GM23338 (cell line): ENCODE results near the gene MIOS.

Experiments used
- STAT1 ChIP-seq: IDR thresholded peaks from one replicate; pipeline ENCODE4 v1.6.1; 2016; ENCODE audit warnings: antibody characterized with exemption; ENCODE audit not compliant: unreplicated experiment
- TF ChIP-seq, protein P1 (sequence below), 2 experiments: fragments of 200-600 bp in 1 of 2; sonication (generic) in 1 of 2; conservative IDR thresholded peaks; 2 replicates each; pipeline versions ENCODE4 v1.5.1 to v1.6.1; 2016 to 2017; ENCODE audit warnings: antibody characterized with exemption in 2 of 2, low read depth in 2 of 2, mild to moderate bottlenecking in 2 of 2, moderate library complexity in 1 of 2
- TF ChIP-seq, protein P2 (sequence below): IDR thresholded peaks from one replicate; pipeline ENCODE4 v1.6.1; 2018; ENCODE audit warnings: antibody characterized with exemption; ENCODE audit not compliant: unreplicated experiment

DNA sequence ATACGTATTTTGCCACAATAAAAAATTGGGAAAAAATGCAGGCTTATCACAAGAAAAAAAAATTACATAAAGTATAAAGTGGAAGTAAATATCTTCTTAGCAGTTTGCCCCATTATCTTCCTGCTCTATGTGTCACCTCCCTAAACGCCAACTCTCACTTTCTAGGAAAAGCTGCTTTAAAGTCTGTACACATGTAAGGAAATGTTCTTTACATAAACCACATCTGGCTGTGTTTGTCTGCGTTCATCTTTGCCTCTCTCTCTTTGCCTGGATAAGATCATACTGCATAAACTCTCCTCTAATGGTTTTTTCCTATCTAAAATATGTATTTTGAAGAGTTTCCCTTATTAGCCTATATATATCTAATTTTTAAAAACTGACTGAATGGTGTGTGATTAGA, 50.9 kb downstream of the MIOS start:
- TF ChIP-seq STAT1: no peak
- TF ChIP-seq, protein P1, sequence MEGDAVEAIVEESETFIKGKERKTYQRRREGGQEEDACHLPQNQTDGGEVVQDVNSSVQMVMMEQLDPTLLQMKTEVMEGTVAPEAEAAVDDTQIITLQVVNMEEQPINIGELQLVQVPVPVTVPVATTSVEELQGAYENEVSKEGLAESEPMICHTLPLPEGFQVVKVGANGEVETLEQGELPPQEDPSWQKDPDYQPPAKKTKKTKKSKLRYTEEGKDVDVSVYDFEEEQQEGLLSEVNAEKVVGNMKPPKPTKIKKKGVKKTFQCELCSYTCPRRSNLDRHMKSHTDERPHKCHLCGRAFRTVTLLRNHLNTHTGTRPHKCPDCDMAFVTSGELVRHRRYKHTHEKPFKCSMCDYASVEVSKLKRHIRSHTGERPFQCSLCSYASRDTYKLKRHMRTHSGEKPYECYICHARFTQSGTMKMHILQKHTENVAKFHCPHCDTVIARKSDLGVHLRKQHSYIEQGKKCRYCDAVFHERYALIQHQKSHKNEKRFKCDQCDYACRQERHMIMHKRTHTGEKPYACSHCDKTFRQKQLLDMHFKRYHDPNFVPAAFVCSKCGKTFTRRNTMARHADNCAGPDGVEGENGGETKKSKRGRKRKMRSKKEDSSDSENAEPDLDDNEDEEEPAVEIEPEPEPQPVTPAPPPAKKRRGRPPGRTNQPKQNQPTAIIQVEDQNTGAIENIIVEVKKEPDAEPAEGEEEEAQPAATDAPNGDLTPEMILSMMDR (conservative IDR thresholded peaks at IDR 0.05; ENCODE audit: low read depth in 2 of 2): no peak
- TF ChIP-seq, protein P2, sequence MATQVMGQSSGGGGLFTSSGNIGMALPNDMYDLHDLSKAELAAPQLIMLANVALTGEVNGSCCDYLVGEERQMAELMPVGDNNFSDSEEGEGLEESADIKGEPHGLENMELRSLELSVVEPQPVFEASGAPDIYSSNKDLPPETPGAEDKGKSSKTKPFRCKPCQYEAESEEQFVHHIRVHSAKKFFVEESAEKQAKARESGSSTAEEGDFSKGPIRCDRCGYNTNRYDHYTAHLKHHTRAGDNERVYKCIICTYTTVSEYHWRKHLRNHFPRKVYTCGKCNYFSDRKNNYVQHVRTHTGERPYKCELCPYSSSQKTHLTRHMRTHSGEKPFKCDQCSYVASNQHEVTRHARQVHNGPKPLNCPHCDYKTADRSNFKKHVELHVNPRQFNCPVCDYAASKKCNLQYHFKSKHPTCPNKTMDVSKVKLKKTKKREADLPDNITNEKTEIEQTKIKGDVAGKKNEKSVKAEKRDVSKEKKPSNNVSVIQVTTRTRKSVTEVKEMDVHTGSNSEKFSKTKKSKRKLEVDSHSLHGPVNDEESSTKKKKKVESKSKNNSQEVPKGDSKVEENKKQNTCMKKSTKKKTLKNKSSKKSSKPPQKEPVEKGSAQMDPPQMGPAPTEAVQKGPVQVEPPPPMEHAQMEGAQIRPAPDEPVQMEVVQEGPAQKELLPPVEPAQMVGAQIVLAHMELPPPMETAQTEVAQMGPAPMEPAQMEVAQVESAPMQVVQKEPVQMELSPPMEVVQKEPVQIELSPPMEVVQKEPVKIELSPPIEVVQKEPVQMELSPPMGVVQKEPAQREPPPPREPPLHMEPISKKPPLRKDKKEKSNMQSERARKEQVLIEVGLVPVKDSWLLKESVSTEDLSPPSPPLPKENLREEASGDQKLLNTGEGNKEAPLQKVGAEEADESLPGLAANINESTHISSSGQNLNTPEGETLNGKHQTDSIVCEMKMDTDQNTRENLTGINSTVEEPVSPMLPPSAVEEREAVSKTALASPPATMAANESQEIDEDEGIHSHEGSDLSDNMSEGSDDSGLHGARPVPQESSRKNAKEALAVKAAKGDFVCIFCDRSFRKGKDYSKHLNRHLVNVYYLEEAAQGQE: no peak
